Activated CD4-positive, CD25-positive, alpha-beta regulatory T cell (primary cell): Measurements from ENCODE around the gene SPINK5.
"Not testable (repeated sequence)": the region's sequence is repeated elsewhere in the genome, so short reads cannot be mapped to it uniquely, and the experiment has no call there.

Source experiments
- DNase-seq, 4 experiments: peaks; one replicate each; lab custom pipeline; 2025; lab: John Stamatoyannopoulos, UW

SPINK5 gene

GRCh38 chr5:148063861-148064260 lies at the start of gene SPINK5:
TSS of gene SPINK5 (plus strand) at chr5:148063980. CDS start at chr5:148064045, 65 bp downstream.
- DNase-seq, result no peak

GRCh38 chr5:148014276-148014675 lies 49.5 kb upstream of the SPINK5 start:
- no peak for DNase-seq

- no peak for DNase-seq
Measured at GRCh38 chr5:148020257-148020988, 43.4 kb upstream of the SPINK5 start.

- no peak for DNase-seq
Measured at GRCh38 chr5:148027505-148027904, 36.3 kb upstream of the SPINK5 start.

- no peak for DNase-seq
Measured at GRCh38 chr5:148029131-148029530, 34.6 kb upstream of the SPINK5 start.

GRCh38 chr5:148033134-148033533 lies 30.6 kb upstream of the SPINK5 start:
- no peak for DNase-seq

- no peak for DNase-seq
Measured at GRCh38 chr5:148035676-148036075, 28.1 kb upstream of the SPINK5 start.

- no peak for DNase-seq
Measured at GRCh38 chr5:148042881-148043280, 20.9 kb upstream of the SPINK5 start.

- no peak for DNase-seq
Measured at GRCh38 chr5:148043705-148044104, 20.1 kb upstream of the SPINK5 start.

- not testable (repeated sequence) for DNase-seq
Measured at GRCh38 chr5:148055160-148055559, 8.6 kb upstream of the SPINK5 start.

GRCh38 chr5:148060309-148060708 lies 3.5 kb upstream of the SPINK5 start:
- no peak for DNase-seq

GRCh38 chr5:148060881-148061280 lies 2.9 kb upstream of the SPINK5 start:
- DNase-seq, result no peak

- DNase-seq, result no peak
Measured at GRCh38 chr5:148070621-148071020, 6.8 kb downstream of the SPINK5 start.

- no peak for DNase-seq
Measured at GRCh38 chr5:148072207-148072606, 8.4 kb downstream of the SPINK5 start.

- DNase-seq, result no peak
Measured at GRCh38 chr5:148075529-148075928, 11.7 kb downstream of the SPINK5 start.

- DNase-seq, result no peak
Measured at GRCh38 chr5:148083203-148083602, 19.4 kb downstream of the SPINK5 start.

GRCh38 chr5:148084269-148084668 lies 20.5 kb downstream of the SPINK5 start:
- DNase-seq, result no peak

- no peak for DNase-seq
Measured at GRCh38 chr5:148085310-148085709, 21.5 kb downstream of the SPINK5 start.

- DNase-seq, result no peak
Measured at GRCh38 chr5:148085977-148086705, 22.4 kb downstream of the SPINK5 start.

- DNase-seq, result no peak
Measured at GRCh38 chr5:148090146-148090772, 26.5 kb downstream of the SPINK5 start.

GRCh38 chr5:148090773-148091250 lies 27.0 kb downstream of the SPINK5 start:
- no peak for DNase-seq

GRCh38 chr5:148091991-148092964 lies 28.5 kb downstream of the SPINK5 start:
- no peak for DNase-seq
